Activated CD4-positive, CD25-positive, alpha-beta regulatory T cell treated with anti-CD3 and anti-CD28 coated beads, Interleukin-2, amount 50 U/mL, for 16 hours (primary cell): Measurements from ENCODE around the gene FCGR3A.
"Not testable (repeated sequence)": the region's sequence is repeated elsewhere in the genome, so short reads cannot be mapped to it uniquely, and the experiment has no call there.

ENCODE experiments used
- DNase-seq: peaks from one replicate; pipeline ENCODE4 v3.0.0-alpha.2; 2020; ENCODE audit warnings: low read depth, low spot score

The FCGR3A gene

DNA sequence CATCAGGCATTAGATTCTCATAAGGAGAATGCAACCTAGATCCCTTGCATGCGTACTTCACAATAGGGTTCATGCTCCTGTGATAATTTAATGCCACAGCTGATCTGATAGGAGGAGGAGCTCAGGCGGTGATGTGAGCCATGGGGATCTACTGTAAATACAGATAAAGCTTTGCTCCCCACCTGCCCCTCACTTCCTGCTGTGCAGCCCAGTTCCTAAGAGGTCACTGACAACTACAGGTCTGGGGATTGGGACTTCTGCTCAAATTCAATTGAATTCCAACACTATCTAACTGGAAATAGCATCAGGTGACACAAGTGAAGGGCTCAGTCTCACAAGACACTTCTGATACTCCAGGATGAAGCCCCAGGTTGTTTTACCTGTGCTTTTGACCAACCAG lies 7.4 kb upstream of the FCGR3A start:
- not testable (repeated sequence) for DNase-seq

DNA sequence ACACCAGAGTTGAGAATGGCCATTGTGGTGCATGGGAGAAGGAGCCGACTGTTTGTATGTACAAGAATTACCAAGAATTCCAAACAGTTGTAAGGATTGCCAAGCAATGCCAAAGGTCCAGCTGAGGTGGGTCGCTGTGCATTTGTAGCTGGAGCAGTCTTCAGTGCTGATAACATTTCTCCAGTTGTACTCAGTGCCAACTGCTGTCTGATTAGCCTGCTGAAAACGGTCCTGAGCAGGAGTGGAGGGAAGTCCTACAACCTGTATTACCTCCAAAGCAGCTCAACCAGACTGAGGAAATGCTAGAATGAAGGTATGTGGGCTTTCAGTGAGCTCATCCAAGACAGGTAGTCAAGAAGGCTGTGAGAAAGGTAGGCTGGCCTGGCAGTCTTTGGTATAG lies 6.5 kb upstream of the FCGR3A start:
- DNase-seq, result not testable (repeated sequence)

DNA sequence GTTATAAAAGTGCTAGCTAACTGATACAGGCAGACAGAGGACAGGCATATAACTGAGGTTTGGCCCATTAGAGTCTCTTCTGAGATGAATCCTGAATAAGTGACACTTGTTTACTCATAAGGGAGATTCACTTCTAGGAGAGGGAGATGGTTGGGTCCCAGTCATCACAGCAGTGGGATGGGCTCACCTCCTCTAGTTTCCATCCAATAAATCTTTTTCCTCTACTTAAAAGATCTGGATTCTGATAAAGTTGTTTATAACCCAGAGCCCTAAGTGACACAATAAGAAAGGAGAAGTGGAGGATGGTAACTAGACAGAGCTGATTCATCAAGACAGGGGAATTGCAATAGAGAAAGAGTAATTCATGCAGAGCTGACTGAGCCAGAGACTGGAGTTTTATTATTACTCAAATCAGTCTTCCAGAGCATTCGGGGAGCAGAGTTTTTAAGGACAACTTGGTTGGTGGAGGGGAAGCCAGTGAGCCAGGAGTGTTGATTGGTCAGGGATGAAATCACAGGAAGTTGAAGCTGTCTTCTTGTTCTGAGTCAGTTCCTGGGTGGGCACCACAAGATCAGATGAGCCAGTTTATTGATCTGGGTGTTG lies 5.3 kb upstream of the FCGR3A start:
- DNase-seq, result not testable (repeated sequence)

DNA sequence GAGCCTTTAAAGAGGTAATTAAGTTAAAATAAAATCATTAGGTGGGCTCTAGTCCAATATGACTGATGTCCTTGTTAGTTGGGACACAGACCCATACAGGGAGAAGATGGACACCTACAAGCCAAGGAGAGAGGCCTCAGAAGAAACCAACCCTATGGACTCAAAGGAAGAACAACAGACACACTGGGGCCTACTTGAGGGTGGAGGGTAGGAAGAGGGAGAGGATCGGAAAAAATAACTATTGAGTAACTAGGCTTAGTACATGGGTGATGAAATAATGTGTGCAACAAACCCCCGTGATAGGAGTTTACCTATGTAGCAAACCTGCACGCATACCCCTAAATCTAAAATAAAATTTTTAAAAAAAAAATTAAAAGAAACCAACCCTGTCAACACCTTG lies 4.7 kb upstream of the FCGR3A start:
- not testable (repeated sequence) for DNase-seq

- DNase-seq, result not testable (repeated sequence)
Observed at GRCh38 chr1:161553631-161554030, 4.0 kb upstream of the FCGR3A start.

DNA sequence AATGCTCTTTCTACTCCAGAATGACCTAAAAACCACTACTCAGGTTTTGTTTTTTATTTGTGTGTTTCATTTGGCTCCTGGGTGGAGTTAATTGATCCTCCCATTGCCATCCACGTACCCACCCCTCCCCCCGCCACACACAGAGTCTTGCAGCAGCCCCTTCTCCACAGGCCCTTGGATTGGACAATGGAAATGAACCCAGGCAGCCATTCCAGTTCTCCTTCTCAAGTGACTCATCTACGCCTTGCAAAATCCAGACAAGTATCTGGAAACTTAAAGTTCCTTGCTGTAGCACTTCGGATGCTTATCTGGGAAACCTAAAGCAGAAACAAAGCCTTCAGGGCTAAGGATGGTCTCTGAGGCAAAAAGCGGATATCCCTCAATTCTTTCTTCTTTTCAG lies 1.3 kb upstream of the FCGR3A start:
- not testable (repeated sequence) for DNase-seq

GRCh38 chr1:161548749-161549406 lies 740 bp downstream of the FCGR3A start:
- DNase-seq, result not testable (repeated sequence)

- DNase-seq, result not testable (repeated sequence)
Observed at GRCh38 chr1:161547995-161548741, 1.4 kb downstream of the FCGR3A start.

DNA sequence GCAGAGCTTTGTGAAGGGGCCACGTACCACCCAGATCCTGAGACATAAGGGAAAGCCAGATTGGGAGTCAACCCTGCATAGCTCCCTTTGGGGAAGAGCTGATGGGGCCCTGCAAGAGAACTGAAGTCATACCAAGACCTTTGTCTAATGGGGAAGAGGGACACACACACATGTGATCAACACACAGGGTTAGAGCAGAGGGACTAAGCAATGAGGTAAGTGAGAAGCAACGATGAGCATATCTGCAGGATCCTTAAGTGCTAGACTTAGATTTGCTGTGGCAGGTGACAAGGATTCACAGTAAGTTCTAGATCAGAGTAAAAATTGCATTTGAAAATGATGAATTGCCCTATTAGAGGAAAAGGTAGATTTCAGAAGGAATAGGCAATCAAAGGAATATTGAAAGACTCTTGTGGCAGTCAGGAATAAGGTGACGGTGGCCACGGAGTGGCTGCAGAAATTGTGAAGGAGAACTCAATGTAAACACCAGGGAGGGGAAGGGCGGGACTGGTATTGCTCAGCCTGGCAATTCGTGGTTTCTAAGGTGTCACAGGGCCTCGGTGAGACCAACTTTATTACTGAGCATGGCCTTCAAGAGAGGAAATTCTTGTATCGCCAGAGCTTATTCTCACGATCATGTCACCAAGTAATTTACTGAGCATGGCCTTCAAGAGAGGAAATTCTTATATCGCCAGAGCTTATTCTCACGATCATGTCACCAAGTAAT lies 4.5 kb downstream of the FCGR3A start:
- not testable (repeated sequence) for DNase-seq

DNA sequence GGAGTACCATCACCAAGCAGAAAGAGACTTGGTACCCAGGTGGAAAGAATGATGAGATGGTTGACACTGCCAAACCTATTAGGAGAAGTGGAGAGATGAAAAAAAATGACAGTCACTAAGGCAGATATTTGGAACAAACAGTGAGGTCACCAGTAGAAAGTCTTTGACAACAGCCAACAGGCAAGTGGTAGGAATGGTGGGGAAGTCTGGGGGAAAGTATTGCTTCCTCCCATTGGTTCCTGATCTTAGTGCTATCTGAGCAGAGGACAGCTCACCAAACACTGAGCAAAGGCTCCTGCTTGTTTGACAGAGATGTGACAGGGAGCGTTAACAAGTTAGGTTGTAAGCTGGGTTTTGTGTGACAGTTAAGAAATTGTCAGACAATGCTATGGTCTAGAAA lies 6.5 kb downstream of the FCGR3A start:
- not testable (repeated sequence) for DNase-seq

- DNase-seq, result peak; percentile 31
Observed at GRCh38 chr1:161542091-161542559, 7.5 kb downstream of the FCGR3A start.

- DNase-seq, result not testable (repeated sequence)
Observed at GRCh38 chr1:161540570-161540960, 9.1 kb downstream of the FCGR3A start.

DNA sequence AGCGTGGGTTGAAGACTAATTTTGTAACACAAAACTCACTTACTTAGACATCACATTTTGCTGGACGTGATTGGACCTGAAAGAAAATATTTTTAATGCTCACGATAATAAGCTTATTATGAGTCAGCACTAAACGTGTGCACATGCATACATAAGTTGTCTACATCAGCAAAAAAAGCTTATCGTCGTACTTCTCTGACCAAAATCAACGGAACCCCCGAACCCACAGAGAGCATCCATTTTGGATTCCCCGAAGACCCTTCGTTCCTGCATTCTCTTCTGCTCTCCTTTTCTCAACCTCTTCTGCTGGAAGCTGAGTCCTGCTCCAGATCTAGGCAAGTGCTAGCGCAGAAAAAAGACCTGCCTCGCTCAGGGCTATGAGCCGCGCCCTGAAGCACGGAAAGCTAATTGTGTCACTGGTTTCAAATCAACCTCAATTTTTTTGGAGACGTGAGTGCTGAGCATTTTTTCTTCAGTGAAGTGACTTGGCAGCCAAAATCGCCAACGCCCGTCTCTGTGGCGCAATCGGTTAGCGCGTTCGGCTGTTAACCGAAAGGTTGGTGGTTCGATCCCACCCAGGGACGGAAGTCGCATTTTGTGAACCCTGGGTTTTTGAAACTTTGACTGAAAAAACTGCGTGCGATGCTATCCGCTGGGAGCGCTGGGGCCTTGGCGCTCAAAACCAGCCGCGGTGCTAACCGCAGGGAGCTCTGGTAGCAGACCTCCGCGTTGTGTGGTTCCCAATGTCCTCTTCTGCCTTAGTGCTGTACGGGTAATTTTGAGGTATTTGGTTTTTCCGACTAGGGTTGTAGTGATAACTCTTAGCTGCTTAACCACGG lies 9.7 kb downstream of the FCGR3A start:
- peak; percentile 81 for DNase-seq

DNA sequence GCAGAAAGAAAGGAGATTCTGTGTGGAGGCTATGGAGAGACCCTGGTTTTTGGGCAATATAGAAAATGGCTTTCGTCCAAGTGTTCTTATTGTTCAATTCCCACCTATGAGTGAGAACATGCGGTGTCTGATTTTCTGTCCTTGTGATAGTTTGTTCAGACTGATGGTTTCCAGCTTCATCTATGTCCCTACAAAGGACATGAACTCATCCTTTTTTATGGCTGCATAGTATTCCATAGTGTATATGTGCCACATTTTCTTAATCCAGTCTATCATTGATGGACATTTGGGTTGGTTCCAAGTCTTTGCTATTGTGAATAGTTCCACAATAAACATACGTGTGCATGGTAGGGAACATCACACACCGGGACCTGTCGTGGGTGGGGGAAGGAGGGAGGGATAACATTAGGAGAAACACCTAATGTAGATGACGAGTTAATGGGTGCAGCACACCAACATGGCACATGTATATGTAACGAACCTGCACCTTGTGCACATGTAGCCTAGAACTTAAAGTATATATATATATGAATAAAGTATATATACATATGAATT lies 10.6 kb downstream of the FCGR3A start:
- DNase-seq, result not testable (repeated sequence)

GRCh38 chr1:161537068-161537669 lies 12.4 kb downstream of the FCGR3A start:
- not testable (repeated sequence) for DNase-seq

DNA sequence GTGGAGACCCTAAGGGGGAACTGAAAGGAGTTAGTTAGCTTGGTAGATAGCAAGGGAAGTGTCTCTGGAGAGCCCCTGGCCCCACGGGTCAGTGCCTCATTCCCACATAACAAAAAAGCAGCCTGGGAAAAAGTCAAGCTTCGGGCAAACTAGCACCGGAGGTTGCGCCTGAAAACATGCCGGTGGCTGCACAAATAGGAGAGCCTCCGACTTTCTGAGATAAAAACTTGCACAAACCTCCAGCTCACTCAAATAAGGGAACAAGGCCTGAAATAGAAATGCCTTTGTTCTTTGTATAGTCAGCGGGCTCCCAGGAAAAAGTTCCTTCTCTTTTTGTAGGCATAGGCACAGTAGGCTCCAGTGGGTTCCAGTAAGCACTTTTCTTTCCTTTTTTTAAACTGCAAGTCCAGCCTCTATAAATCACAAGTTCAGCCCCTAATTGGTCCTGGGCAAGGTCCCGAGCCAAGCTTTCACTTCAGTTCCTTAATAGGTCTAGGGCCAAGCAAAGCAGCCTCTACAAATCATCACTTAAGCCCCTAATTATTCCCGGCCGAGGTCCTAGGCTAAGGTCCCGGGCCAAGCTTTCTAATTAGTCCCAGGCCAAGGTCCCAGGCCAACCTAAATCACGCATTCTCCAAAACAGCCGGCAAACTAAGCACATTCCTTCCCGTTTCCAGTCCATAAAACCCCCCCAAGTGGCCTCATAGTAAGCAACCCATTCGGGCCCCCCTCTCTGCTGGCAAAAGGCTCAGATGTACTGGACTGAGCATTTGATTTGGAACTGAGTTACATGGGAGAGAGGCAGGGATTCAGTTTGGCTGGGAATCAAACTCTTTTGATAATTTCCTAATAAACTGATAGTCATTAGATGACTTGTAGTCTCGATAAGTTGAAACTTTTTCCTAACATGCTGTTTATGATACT lies 16.7 kb downstream of the FCGR3A start:
- not testable (repeated sequence) for DNase-seq

- no peak for DNase-seq
Observed at GRCh38 chr1:161531986-161532643, 17.5 kb downstream of the FCGR3A start.
